ENCODE measurements around the gene ZNF124.
"Not testable (repeated sequence)": the region's sequence is repeated elsewhere in the genome, so short reads cannot be mapped to it uniquely, and the experiment has no call there.

ZNF124 gene
- total RNA-seq, result 24.3 to 32.6 (median 28.2) reads per million in 4 experiments

- not testable (repeated sequence) for DNase-seq
These were observed at the start of gene ZNF124 for GRCh38 chr1:247171875-247172563. TSS of gene ZNF124 (minus strand) at chr1:247172020. CDS start at chr1:247171877, 143 bp downstream.

DNA sequence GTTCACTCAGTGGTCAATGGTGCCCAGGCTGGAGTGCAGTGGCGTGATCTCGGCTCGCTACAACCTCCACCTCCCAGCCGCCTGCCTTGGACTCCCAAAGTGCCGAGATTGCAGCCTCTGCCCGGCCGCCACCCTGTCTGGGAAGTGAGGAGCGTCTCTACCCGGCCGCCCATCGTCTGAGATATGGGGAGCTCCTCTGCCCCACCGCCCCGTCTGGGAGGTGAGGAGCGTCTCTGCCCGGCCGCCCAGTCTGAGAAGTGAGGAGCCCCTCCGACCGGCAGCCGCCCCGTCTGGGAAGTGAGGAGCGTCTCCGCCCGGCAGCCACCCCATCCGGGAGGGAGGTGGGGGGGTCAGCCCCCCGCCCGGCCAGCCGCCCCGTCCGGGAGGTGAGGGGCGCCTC is 48.5 kb upstream of the ZNF124 start:
- DNase-seq, result not testable (repeated sequence)

- no peak for DNase-seq
These were observed 46.4 kb upstream of the ZNF124 start for GRCh38 chr1:247218121-247218651.

DNA sequence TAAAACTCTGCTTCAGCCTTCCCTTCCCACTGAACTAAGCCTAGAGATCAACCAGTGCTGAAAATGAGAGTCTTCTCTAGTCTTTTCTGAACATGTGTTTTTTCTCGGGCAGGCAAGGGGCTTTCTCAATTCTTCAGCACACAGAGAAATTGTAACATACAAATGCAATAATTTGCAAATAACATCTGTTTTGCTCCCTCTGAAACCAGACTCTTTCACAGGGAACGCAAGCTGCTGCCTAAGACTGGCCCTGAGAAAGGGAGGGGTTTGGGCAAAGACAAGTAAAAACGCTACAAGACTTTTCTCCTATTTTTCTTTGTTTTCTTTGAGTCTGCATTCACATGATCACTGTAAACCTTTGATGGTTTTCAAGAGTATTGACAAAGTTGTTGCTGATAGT is 44.4 kb upstream of the ZNF124 start:
- no peak for DNase-seq

DNA sequence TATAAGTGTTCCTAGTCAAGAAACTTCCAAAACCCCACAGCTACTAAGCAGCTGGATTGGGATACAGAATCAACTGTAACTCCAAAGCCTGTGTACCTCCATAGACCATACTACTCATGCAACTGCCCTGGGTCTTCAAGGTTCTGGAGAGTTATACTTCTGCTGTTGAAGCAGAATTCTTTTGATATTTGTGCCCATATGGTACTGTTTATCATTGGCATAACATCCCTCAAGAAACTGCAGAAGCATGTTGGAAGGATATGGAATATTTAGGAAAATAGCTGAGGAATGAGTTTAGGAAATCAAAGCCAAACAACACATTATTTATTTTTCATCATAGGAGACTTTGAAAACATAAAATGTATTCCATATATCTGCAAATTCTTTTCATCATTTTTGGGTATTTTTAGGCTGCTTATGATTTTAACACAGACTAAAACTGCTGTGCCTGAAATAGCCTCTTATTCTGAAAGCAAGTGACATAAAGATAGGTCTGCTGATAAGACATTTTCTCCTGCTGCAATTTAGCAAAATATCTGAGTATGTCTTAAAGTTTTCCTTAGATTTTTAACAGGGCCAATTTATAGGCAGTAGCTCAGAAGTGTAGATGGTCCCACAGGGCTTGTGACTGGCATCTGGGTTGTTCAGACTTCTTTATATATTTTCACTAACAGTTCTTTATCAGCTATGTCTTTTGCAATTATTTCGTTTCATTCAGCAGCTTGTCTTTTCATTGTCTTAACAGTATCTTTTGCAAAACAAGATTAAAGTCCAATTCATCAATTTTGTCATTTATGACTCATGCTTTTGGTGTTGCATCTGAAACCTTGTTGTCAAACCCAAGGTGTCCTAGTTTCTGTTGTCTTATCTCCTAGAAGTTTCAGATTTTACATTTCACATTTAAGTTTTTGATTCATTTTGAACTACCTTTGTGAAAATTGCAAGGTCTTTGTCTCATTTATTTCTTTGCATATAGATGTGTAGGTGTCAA is 41.1 kb upstream of the ZNF124 start:
- DNase-seq, result no peak

DNA sequence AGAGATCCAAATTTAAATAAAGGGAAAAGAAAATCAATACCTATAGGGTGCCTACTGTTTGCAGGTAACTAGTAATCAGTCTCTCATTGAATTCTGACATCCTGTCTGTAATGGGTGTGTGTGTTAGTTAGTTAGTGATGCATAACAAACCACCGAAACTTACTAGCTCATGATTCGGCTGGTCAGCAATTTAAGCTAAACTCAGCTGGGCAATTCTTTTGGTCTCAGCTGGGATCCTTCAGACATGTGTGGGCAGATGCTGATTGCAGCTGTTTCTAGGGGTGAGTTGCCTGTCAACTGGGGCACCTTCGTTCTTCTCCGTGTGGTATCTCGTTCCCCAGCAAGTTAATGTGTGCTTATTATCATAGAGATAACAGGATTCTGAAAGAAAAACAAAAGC is 40.2 kb upstream of the ZNF124 start:
- DNase-seq, result no peak

GRCh38 chr1:247211339-247211738 is 39.5 kb upstream of the ZNF124 start:
- no peak for DNase-seq

DNA sequence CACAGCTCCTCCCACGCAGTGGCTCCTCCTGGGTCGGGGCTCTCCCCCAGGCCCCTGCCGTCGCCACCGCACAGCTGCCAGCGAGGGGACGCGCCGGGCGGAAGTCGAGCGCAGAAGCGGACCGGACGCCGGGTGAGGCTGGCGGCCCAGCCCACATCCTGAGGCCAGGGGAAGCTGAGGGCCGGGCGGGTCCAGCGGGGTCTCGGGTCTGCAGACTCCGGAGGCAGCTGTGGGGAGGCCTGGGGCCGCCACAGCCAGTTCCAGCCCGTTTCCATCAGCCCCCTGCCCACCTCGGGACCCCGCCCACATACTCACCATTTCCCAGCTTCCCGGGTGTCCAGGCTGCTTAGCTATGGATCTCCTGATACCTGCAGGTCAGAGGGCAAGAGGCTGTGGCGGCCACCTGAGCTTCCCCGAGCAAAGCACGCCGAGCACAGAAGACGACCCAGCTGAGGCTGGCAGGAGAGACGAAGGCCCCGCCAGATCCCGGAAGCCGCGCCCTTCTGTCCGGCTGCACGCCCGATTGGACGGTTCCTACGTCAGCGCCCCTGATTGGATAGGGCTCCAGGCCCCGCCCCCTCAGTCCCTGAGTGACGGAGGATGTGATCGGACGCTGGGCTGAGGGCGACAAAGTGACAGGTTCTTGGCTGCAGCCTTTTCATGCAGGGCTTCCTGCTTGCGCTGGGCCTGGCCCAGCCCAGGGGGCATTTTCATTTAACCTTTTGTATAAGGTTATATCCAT is 38.7 kb upstream of the ZNF124 start:
- DNase-seq, result peak; percentile 92

DNA sequence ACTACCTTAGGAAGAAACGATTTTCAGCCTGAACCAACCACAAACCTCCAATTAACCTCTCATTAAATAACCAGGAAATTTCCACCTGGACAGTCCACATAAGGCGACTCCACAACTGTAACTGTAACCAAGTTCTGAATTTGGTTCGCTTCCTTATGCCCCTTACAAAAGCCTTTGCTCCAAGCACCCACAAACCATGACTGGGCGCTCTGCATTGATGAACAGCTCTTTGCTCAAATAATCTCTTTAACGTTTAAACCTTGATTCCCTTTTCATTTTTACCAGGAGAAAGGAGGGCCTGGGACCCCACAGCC is 38.2 kb upstream of the ZNF124 start:
- no peak for DNase-seq

DNA sequence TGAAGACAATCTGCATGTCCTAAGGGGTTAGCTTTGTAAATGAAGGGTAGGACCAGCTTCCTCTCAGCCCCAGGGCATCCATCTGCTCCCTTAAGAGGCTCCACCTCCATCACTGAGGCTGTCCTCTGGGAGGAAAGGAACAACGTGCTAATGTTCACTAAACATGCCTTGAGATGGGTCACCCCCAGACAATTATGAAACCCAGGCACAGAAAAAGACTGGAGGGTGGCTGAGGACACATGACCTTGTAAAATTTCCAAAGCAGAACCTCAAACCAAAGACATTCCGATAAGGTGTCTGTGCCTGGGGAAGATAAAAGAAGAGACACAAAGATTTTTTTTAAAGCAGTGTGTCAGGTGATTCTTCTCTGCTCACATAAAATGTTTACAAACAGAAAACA is 37.6 kb upstream of the ZNF124 start:
- no peak for DNase-seq

- DNase-seq, result no peak
These were observed 32.4 kb upstream of the ZNF124 start for GRCh38 chr1:247204177-247204647.

GRCh38 chr1:247198781-247199180 is 27.0 kb upstream of the ZNF124 start:
- no peak for DNase-seq

DNA sequence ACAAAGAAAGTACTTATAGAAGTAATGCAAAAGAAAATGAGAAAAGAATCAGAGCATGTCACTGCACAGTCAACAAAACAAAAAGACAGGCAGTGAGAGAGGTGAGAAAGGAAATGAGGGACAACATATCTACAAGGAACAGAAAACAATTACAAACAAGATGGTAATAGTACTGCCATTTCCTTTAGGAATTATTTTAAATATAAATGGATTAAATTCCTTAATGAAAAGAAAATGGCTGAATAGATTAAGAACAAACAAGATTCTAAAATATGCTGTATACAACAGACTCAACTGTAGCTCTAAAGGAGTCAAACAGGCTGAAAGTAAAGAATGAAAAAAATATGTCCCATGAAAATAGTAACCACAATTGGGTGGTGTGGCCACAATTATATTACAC is 22.1 kb upstream of the ZNF124 start:
- DNase-seq, result no peak

- no peak for DNase-seq
These were observed 18.4 kb upstream of the ZNF124 start for GRCh38 chr1:247189981-247190798.

DNA sequence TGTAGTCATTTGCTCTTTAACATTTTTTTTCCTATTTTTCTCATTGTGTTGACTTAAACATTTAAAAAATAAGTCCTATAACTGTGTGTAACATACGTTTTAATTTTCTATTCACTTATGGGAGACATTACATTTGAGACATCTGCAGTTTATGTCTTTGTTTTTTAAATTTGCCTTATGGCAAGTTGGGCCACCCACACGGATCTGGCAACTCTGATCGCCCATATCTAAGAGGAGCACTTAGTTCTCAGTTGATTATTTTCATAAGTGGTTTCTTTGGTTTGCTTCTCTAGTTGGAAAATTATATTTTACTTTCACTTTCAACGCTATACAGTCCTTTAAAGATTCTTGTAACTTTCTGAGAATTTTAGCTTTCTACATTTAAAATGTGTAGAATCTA is 13.8 kb upstream of the ZNF124 start:
- DNase-seq, result no peak

GRCh38 chr1:247184254-247184653 is 12.4 kb upstream of the ZNF124 start:
- DNase-seq, result no peak

GRCh38 chr1:247182994-247183393 is 11.2 kb upstream of the ZNF124 start:
- DNase-seq, result no peak

GRCh38 chr1:247180581-247180980 is 8.8 kb upstream of the ZNF124 start:
- no peak for DNase-seq

GRCh38 chr1:247177755-247178154 is 5.9 kb upstream of the ZNF124 start:
- no peak for DNase-seq

DNA sequence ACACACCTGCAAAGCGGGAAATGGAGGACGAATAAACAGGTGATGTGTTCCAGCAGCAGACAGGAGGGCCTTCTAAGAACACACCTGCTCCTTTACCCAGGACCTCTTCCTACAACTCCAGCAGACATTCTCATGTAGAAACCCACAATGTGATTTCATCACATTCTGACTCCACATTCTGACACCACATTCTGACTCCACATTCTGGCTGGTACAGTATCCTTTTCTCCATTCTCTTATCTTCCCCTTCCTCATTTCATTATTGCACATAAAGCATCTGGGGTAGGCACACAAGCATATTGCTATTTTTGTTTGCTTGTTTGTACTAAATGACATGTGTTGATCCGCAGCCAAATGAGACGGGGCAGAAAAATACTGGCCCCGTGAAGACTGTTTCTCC is 3.6 kb upstream of the ZNF124 start:
- DNase-seq, result no peak

DNA sequence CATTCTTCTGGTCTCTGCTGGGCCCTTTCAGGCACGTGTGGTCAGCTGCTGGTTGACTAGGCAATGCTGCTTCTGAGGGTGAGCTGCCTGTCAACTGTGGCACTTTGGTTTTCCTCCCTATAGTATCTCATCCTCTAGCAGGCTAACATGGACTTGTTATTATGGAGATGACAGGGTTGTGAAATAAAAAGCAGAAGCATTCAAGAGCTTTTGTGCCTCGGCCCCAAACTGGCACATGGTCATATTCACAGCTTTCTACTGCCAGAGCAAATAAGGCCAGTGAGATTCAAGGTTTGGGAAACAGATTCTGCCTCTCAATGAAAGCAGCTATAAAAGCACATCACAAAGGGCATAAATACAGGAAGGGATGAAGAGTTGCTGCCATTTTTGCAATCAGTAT is 1.6 kb upstream of the ZNF124 start:
- no peak for DNase-seq

DNA sequence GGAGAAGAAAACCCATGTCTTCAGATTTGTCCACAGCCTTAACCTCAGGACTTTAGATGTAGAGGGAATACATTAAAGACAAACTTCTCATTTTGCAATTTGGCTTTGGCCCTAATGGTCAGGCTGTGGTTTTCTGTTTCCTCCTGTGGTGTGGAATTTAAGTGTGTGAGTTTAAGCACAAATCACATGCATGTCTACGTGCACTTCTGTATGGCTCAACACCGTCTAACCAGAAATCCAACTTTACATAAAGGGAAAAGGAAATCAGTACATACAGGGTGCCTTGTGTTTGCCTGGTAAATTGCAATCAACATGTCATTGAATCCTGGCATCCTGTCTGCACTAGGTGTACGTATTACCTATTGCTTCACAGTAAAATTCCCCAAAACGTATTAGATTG is 1.2 kb upstream of the ZNF124 start:
- no peak for DNase-seq
